ENCODE results near the gene ZBTB3. TPM values are rescaled to one million over a fixed set of nuclear protein-coding genes. Genes with fewer than 3 reads are reported as not detected.
A peak's percentile ranks its signal among the peaks of the same experiment; 100 is the strongest.

The ZBTB3 gene
- total RNA-seq, 1 experiment from 2014 or later: 82.3 TPM

DNA sequence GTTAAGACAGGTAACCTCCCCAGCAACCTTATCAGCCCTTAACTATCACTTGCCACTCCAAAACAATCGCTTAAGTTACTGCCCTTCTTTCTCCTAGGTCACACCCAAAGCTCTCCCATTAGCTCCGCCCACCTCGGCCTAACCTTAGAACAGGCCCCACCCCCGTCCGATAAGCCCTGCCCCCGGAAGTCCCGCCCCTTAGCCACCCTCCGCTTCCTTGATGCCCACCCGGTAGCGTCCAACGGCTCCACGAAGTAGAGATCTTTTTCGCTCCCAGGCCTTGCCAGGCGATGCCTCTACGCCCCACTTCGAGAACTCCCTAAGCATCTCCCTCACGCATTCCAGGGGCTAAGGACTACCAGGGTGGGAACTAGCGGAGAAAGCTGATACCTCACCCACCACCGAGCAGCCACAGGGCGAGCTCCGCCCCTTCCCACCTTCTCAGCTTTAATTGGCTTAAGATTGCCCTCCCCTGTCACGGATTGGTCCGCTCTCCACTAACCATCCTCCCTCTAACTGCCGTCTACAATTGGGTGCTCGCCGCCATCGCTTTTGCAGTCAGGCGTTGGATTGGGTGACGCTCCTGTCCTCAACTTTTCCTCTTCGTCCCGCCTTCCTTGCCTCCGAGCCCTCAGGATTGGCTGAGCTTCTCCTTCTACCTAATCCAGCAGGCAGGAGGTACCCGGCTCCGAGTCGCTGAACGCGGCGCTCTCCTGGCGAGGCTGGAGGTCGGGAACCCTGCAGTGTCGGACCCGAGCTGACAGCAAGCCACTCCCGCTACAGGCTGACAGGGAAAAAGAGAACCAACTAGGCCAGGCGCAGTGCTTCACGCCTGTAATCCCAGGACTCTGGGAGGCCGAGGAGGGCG, at the start of gene ZBTB3 (continued):
- TF ChIP-seq, protein P1, sequence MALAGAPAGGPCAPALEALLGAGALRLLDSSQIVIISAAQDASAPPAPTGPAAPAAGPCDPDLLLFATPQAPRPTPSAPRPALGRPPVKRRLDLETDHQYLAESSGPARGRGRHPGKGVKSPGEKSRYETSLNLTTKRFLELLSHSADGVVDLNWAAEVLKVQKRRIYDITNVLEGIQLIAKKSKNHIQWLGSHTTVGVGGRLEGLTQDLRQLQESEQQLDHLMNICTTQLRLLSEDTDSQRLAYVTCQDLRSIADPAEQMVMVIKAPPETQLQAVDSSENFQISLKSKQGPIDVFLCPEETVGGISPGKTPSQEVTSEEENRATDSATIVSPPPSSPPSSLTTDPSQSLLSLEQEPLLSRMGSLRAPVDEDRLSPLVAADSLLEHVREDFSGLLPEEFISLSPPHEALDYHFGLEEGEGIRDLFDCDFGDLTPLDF (CRISPR knock-in tag; IDR thresholded peaks at IDR 0.05): 0 out of 2 replicates have a peak, but pooled peaks have one; percentile 42
- TF ChIP-seq, protein P2, sequence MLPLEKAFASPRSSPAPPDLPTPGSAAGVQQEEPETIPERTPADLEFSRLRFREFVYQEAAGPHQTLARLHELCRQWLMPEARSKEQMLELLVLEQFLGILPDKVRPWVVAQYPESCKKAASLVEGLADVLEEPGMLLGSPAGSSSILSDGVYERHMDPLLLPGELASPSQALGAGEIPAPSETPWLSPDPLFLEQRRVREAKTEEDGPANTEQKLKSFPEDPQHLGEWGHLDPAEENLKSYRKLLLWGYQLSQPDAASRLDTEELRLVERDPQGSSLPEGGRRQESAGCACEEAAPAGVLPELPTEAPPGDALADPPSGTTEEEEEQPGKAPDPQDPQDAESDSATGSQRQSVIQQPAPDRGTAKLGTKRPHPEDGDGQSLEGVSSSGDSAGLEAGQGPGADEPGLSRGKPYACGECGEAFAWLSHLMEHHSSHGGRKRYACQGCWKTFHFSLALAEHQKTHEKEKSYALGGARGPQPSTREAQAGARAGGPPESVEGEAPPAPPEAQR (CRISPR knock-in tag; IDR thresholded peaks at IDR 0.05): no peak
- TF ChIP-seq TEAD1 (CRISPR knock-in tag; IDR thresholded peaks at IDR 0.05) (no peak), RELA (CRISPR knock-in tag; IDR thresholded peaks at IDR 0.05; ENCODE audit: borderline replicate concordance) (no peak), SOX15 (CRISPR knock-in tag; IDR thresholded peaks at IDR 0.05) (no peak), ZNF138 (CRISPR knock-in tag; conservative IDR thresholded peaks at IDR 0.05) (no peak), JAZF1 (CRISPR knock-in tag; IDR thresholded peaks at IDR 0.05) (no peak), OVOL2 (CRISPR knock-in tag; IDR thresholded peaks at IDR 0.05; ENCODE audit: borderline replicate concordance) (no peak), ATF1 (CRISPR knock-in tag; IDR thresholded peaks at IDR 0.05) (no peak), NR3C1 (CRISPR knock-in tag; conservative IDR thresholded peaks at IDR 0.05; ENCODE audit: low read depth) (no peak), ZNF317 (CRISPR knock-in tag; IDR thresholded peaks at IDR 0.05; ENCODE audit: borderline replicate concordance, low read depth) (no peak), ZNF232 (CRISPR knock-in tag; IDR thresholded peaks at IDR 0.05) (no peak), ELF4 (CRISPR knock-in tag; IDR thresholded peaks at IDR 0.05; ENCODE audit: low read depth) (no peak), TCF7 (CRISPR knock-in tag; IDR thresholded peaks at IDR 0.05; ENCODE audit: low read depth) (no peak), IRF2 (CRISPR knock-in tag; IDR thresholded peaks at IDR 0.05; ENCODE audit: borderline replicate concordance, low read depth) (no peak), NR2C2 (CRISPR knock-in tag; IDR thresholded peaks at IDR 0.05) (no peak)
- TF ChIP-seq, protein P3, sequence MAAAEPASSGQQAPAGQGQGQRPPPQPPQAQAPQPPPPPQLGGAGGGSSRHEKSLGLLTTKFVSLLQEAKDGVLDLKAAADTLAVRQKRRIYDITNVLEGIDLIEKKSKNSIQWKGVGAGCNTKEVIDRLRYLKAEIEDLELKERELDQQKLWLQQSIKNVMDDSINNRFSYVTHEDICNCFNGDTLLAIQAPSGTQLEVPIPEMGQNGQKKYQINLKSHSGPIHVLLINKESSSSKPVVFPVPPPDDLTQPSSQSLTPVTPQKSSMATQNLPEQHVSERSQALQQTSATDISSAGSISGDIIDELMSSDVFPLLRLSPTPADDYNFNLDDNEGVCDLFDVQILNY (CRISPR knock-in tag; IDR thresholded peaks at IDR 0.05): no peak
- TF ChIP-seq, protein P4, sequence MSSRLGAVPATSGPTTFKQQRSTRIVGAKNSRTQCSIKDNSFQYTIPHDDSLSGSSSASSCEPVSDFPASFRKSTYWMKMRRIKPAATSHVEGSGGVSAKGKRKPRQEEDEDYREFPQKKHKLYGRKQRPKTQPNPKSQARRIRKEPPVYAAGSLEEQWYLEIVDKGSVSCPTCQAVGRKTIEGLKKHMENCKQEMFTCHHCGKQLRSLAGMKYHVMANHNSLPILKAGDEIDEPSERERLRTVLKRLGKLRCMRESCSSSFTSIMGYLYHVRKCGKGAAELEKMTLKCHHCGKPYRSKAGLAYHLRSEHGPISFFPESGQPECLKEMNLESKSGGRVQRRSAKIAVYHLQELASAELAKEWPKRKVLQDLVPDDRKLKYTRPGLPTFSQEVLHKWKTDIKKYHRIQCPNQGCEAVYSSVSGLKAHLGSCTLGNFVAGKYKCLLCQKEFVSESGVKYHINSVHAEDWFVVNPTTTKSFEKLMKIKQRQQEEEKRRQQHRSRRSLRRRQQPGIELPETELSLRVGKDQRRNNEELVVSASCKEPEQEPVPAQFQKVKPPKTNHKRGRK (CRISPR knock-in tag; IDR thresholded peaks at IDR 0.05; ENCODE audit: borderline replicate concordance): no peak
- TF ChIP-seq, protein P5, sequence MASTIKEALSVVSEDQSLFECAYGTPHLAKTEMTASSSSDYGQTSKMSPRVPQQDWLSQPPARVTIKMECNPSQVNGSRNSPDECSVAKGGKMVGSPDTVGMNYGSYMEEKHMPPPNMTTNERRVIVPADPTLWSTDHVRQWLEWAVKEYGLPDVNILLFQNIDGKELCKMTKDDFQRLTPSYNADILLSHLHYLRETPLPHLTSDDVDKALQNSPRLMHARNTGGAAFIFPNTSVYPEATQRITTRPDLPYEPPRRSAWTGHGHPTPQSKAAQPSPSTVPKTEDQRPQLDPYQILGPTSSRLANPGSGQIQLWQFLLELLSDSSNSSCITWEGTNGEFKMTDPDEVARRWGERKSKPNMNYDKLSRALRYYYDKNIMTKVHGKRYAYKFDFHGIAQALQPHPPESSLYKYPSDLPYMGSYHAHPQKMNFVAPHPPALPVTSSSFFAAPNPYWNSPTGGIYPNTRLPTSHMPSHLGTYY (CRISPR knock-in tag; IDR thresholded peaks at IDR 0.05): peak; percentile 77; the same call in 1 of the 2 replicates
- TF ChIP-seq, protein P6, sequence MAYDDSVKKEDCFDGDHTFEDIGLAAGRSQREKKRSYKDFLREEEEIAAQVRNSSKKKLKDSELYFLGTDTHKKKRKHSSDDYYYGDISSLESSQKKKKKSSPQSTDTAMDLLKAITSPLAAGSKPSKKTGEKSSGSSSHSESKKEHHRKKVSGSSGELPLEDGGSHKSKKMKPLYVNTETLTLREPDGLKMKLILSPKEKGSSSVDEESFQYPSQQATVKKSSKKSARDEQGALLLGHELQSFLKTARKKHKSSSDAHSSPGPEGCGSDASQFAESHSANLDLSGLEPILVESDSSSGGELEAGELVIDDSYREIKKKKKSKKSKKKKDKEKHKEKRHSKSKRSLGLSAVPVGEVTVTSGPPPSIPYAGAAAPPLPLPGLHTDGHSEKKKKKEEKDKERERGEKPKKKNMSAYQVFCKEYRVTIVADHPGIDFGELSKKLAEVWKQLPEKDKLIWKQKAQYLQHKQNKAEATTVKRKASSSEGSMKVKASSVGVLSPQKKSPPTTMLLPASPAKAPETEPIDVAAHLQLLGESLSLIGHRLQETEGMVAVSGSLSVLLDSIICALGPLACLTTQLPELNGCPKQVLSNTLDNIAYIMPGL (CRISPR knock-in tag; IDR thresholded peaks at IDR 0.05): no peak
- TF ChIP-seq, protein P7, sequence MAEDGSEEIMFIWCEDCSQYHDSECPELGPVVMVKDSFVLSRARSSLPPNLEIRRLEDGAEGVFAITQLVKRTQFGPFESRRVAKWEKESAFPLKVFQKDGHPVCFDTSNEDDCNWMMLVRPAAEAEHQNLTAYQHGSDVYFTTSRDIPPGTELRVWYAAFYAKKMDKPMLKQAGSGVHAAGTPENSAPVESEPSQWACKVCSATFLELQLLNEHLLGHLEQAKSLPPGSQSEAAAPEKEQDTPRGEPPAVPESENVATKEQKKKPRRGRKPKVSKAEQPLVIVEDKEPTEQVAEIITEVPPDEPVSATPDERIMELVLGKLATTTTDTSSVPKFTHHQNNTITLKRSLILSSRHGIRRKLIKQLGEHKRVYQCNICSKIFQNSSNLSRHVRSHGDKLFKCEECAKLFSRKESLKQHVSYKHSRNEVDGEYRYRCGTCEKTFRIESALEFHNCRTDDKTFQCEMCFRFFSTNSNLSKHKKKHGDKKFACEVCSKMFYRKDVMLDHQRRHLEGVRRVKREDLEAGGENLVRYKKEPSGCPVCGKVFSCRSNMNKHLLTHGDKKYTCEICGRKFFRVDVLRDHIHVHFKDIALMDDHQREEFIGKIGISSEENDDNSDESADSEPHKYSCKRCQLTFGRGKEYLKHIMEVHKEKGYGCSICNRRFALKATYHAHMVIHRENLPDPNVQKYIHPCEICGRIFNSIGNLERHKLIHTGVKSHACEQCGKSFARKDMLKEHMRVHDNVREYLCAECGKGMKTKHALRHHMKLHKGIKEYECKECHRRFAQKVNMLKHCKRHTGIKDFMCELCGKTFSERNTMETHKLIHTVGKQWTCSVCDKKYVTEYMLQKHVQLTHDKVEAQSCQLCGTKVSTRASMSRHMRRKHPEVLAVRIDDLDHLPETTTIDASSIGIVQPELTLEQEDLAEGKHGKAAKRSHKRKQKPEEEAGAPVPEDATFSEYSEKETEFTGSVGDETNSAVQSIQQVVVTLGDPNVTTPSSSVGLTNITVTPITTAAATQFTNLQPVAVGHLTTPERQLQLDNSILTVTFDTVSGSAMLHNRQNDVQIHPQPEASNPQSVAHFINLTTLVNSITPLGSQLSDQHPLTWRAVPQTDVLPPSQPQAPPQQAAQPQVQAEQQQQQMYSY (CRISPR knock-in tag; IDR thresholded peaks at IDR 0.05): no peak
- TF ChIP-seq, protein P8, sequence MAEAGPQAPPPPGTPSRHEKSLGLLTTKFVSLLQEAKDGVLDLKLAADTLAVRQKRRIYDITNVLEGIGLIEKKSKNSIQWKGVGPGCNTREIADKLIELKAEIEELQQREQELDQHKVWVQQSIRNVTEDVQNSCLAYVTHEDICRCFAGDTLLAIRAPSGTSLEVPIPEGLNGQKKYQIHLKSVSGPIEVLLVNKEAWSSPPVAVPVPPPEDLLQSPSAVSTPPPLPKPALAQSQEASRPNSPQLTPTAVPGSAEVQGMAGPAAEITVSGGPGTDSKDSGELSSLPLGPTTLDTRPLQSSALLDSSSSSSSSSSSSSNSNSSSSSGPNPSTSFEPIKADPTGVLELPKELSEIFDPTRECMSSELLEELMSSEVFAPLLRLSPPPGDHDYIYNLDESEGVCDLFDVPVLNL (CRISPR knock-in tag; IDR thresholded peaks at IDR 0.05; ENCODE audit: borderline replicate concordance, low read depth): no peak
- TF ChIP-seq, protein P9, sequence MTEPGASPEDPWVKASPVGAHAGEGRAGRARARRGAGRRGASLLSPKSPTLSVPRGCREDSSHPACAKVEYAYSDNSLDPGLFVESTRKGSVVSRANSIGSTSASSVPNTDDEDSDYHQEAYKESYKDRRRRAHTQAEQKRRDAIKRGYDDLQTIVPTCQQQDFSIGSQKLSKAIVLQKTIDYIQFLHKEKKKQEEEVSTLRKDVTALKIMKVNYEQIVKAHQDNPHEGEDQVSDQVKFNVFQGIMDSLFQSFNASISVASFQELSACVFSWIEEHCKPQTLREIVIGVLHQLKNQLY (CRISPR knock-in tag; IDR thresholded peaks at IDR 0.05): no peak

Measured in WTC11 (cell line).